Astrocyte of the cerebellum (primary cell): ENCODE results near the gene PAQR4.
A peak's percentile ranks its signal among the peaks of the same experiment; 100 is the strongest.

Experiments used
- DNase-seq: peaks from one replicate; pipeline ENCODE4 v3.0.0-alpha.2; 2011; ENCODE audit warnings: low read depth
- H3K4me3 ChIP-seq: 2 replicates; pipeline ENCODE4 v1.5.1; 2011; ENCODE audit warnings: mild to moderate bottlenecking, low read depth, low read length, moderate library complexity
- CTCF ChIP-seq: IDR thresholded peaks from 2 replicates; pipeline ENCODE4 v1.5.1; 2012; ENCODE audit warnings: low read length, low read depth, moderate library complexity, mild to moderate bottlenecking; ENCODE audit errors: missing control alignments
- in situ Hi-C: cut with HindIII; loops from 2 replicates; pipeline ENCODE4 v1.10.0; 2017; ENCODE audit warnings: low sequenced_read_pairs

PAQR4 gene

GRCh38 chr16:2970563-2970962, 1.4 kb downstream of the PAQR4 start:
- in situ Hi-C loops: no loop called here
- no peak for DNase-seq
- H3K4me3 ChIP-seq: peak overlapping the region; percentile 42
- TF ChIP-seq CTCF: no peak

GRCh38 chr16:2971134-2971984, 2.2 kb downstream of the PAQR4 start:
- no peak overlapping the region for H3K4me3 ChIP-seq
- no peak for DNase-seq
- in situ Hi-C loops: no loop called here
- TF ChIP-seq CTCF: no peak

- in situ Hi-C loops: no loop called here
- no peak overlapping the region for H3K4me3 ChIP-seq
- no peak for TF ChIP-seq CTCF
- DNase-seq: no peak
These were observed 3.0 kb downstream of the PAQR4 start for GRCh38 chr16:2971985-2972784.

GRCh38 chr16:2973093-2973492, 3.9 kb downstream of the PAQR4 start:
- TF ChIP-seq CTCF: no peak
- in situ Hi-C loops: no loop called here
- H3K4me3 ChIP-seq: no peak overlapping the region
- no peak for DNase-seq

GRCh38 chr16:2973605-2974318, 4.6 kb downstream of the PAQR4 start:
- in situ Hi-C loops: no loop called here
- no peak overlapping the region for H3K4me3 ChIP-seq
- DNase-seq: no peak
- TF ChIP-seq CTCF: no peak

- DNase-seq: no peak
- H3K4me3 ChIP-seq: no peak overlapping the region
- in situ Hi-C loops: no loop called here
- TF ChIP-seq CTCF: no peak
These were observed 5.3 kb downstream of the PAQR4 start for GRCh38 chr16:2974319-2975056.
